AG09309 (cell line): Measurements from ENCODE around the gene ZNF710.

Experiments
- DNase-seq: peaks from one replicate; pipeline ENCODE4 v3.0.0-alpha.2; 2010; ENCODE audit warnings: low read depth
- H3K4me3 ChIP-seq: 2 replicates; pipeline ENCODE4 v1.5.1; 2011; ENCODE audit warnings: mild to moderate bottlenecking, low read depth, low read length, moderate library complexity; ENCODE audit not compliant: control insufficient read depth
- CTCF ChIP-seq: IDR thresholded peaks from 2 replicates; pipeline ENCODE4 v1.5.1; 2011; ENCODE audit warnings: mild to moderate bottlenecking, low read depth, low read length, inconsistent platforms; ENCODE audit not compliant: insufficient read depth, control insufficient read depth; ENCODE audit errors: missing control alignments

Gene ZNF710

GRCh38 chr15:90030376-90030775 is 29.3 kb downstream of the ZNF710 start:
- H3K4me3 ChIP-seq, result no peak overlapping the region
- TF ChIP-seq CTCF, result no peak
- no peak for DNase-seq

- TF ChIP-seq CTCF, result no peak
- no peak overlapping the region for H3K4me3 ChIP-seq
- DNase-seq, result no peak
These were observed 30.2 kb downstream of the ZNF710 start for GRCh38 chr15:90031231-90031791.

GRCh38 chr15:90033006-90033405 is 31.9 kb downstream of the ZNF710 start:
- no peak for DNase-seq
- no peak for TF ChIP-seq CTCF

GRCh38 chr15:90033448-90033847 is 32.3 kb downstream of the ZNF710 start:
- DNase-seq, result no peak
- H3K4me3 ChIP-seq, result no peak overlapping the region
- TF ChIP-seq CTCF, result no peak

More at GRCh38 chr15:90033006-90033405, 31.9 kb downstream of the ZNF710 start:
- H3K4me3 ChIP-seq, result no peak overlapping the region

- no peak for DNase-seq
- no peak for TF ChIP-seq CTCF
- no peak overlapping the region for H3K4me3 ChIP-seq
These were observed 34.1 kb downstream of the ZNF710 start for GRCh38 chr15:90035095-90035839.

- no peak for TF ChIP-seq CTCF
- H3K4me3 ChIP-seq, result no peak overlapping the region
- DNase-seq, result no peak
These were observed 34.7 kb downstream of the ZNF710 start for GRCh38 chr15:90035840-90036230.
